HepG2 (cell line): Measurements from ENCODE around the gene TCF7L2. TPM values are rescaled to one million over a fixed set of nuclear protein-coding genes. Genes with fewer than 3 reads are reported as not detected.
A peak's percentile ranks its signal among the peaks of the same experiment; 100 is the strongest.

Experiments used
- ATAC-seq: fragments of 200-7000 bp; cut with Tn5 transposase; 3 replicates; pipeline ENCODE4 v1.9.1; 2020; ENCODE audit warnings: mild to moderate bottlenecking, moderate library complexity
- BruUV-seq: library from RNA; stranded (reverse); fragments of 400-500 nt; replicated peaks from 2 replicates; lab custom pipeline; 2021; lab: Mats Ljungman, UMichigan
- CTCF ChIA-PET: fragments of 300-600 bp; formaldehyde crosslinking; extraction: SDS; loops from one replicate; lab custom pipeline; 2021; ENCODE audit warnings: low total read pairs, inconsistent platforms, low intra/inter-chr PET ratio; lab: Yijun Ruan, JAX
- POLR2A ChIA-PET: fragments of 350-600 bp; sonication (Branson Sonifier 250); formaldehyde crosslinking; loops from one replicate; lab custom pipeline; 2020; ENCODE audit warnings: antibody characterized with exemption, inconsistent platforms; lab: Yijun Ruan, JAX
- DNase-seq: peaks from one replicate; pipeline ENCODE4 v3.0.0-alpha.2; 2015; ENCODE audit warnings: low spot score
- FAIRE-seq: peaks from 3 replicates; lab custom pipeline; 2011; peaks lifted over from hg19 to GRCh38; lab: Jason Lieb, UNC
- H2AFZ ChIP-seq: one replicate; pipeline ENCODE4 v1.6.1; 2011; ENCODE audit warnings: low read length, inconsistent platforms
- H3K27ac ChIP-seq: fragments of 300-600 bp; 3 replicates; pipeline ENCODE4 v1.8.0; 2011; ENCODE audit warnings: mixed run types, mild to moderate bottlenecking, mixed read lengths, low read length, inconsistent platforms; ENCODE audit not compliant: insufficient read depth; ENCODE audit errors: extremely low read length
- H3K27me3 ChIP-seq, 2 experiments: fragments of 200-600 bp in 1 of 2; 2 replicates in 1 of 2; 3 replicates in 1 of 2; pipeline versions ENCODE4 v1.6.0 to v1.8.0; 2011; ENCODE audit warnings: low read length in 2 of 2, mild to moderate bottlenecking in 2 of 2, moderate library complexity in 2 of 2, inconsistent platforms in 1 of 2; ENCODE audit not compliant: insufficient read depth in 2 of 2, control insufficient read depth in 1 of 2
- H3K36me3 ChIP-seq, 2 experiments: fragments of 200-600 bp in 1 of 2; replicated peaks in 1 of 2; 2 replicates in 1 of 2; 3 replicates in 1 of 2; pipeline versions ENCODE4 v1.5.1 to v1.8.0; 2011; ENCODE audit warnings: low read length in 2 of 2, inconsistent platforms in 1 of 2; ENCODE audit not compliant: insufficient read depth in 2 of 2, control insufficient read depth in 1 of 2
- H3K4me1 ChIP-seq: 2 replicates; pipeline ENCODE4 v1.5.1; 2012; ENCODE audit warnings: low read length, inconsistent platforms; ENCODE audit not compliant: insufficient read depth
- H3K4me2 ChIP-seq: 2 replicates; pipeline ENCODE4 v1.6.0; 2011; ENCODE audit warnings: low read depth, low read length, inconsistent platforms
- H3K4me3 ChIP-seq, 3 experiments: fragments of 200-600 bp in 1 of 3; sonication (generic), shearing (Covaris generic) in 1 of 3; replicated peaks in 1 of 3; 2 replicates each; pipeline ENCODE4 v1.5.1; 2011 to 2016; ENCODE audit warnings: low read length in 3 of 3, inconsistent platforms in 2 of 3, low read depth in 2 of 3, mild to moderate bottlenecking in 2 of 3, control low read depth in 1 of 3, mixed read lengths in 1 of 3; ENCODE audit not compliant: insufficient read depth in 1 of 3
- H3K79me2 ChIP-seq: one replicate; pipeline ENCODE4 v1.6.1; 2011; ENCODE audit warnings: low read length, inconsistent platforms; ENCODE audit not compliant: insufficient read depth
- H3K9ac ChIP-seq: 2 replicates; pipeline ENCODE4 v1.6.0; 2011; ENCODE audit warnings: mild to moderate bottlenecking, low read depth, low read length, inconsistent platforms; ENCODE audit not compliant: insufficient read depth
- H3K9me3 ChIP-seq: 2 replicates; pipeline ENCODE4 v1.5.1; 2012; ENCODE audit warnings: mild to moderate bottlenecking, low read length
- H4K20me1 ChIP-seq: 2 replicates; pipeline ENCODE4 v1.6.0; 2011; ENCODE audit warnings: inconsistent platforms, mild to moderate bottlenecking, low read length, moderate library complexity; ENCODE audit not compliant: insufficient read depth
- CENPX ChIP-seq: sonication (generic); formaldehyde crosslinking; IDR thresholded peaks from 2 replicates; pipeline ENCODE4 v1.9.0; 2021; ENCODE audit warnings: mild to moderate bottlenecking, missing genetic modification reagents, moderate library complexity
- EEA1 ChIP-seq: sonication (generic); formaldehyde crosslinking; IDR thresholded peaks from 2 replicates; pipeline ENCODE4 v1.5.1; 2020; ENCODE audit warnings: mild to moderate bottlenecking, missing genetic modification reagents, borderline replicate concordance
- ERF ChIP-seq: IDR thresholded peaks from 2 replicates; pipeline ENCODE4 v1.6.1; 2018; ENCODE audit warnings: missing biosample characterization, missing genetic modification reagents
- GLI4 ChIP-seq: sonication (generic); formaldehyde crosslinking; IDR thresholded peaks from 2 replicates; pipeline ENCODE4 v1.5.1; 2020; ENCODE audit warnings: missing genetic modification reagents, mild to moderate bottlenecking, moderate library complexity, borderline replicate concordance
- IKZF4 ChIP-seq: sonication (generic); formaldehyde crosslinking; IDR thresholded peaks from 2 replicates; pipeline ENCODE4 v1.5.1; 2020; ENCODE audit warnings: borderline replicate concordance, mild to moderate bottlenecking, low read depth, missing genetic modification reagents; ENCODE audit errors: not compliant biosample characterization
- PHF8 ChIP-seq: sonication (generic); formaldehyde crosslinking; IDR thresholded peaks from 2 replicates; pipeline ENCODE4 v1.5.0; 2020; ENCODE audit warnings: missing genetic modification reagents
- ZNF292 ChIP-seq: sonication (generic); formaldehyde crosslinking; IDR thresholded peaks from 2 replicates; pipeline ENCODE4 v1.8.1; 2022; ENCODE audit warnings: mild to moderate bottlenecking, low read depth, missing genetic modification reagents, borderline replicate concordance
- ZNF687 ChIP-seq: sonication (generic); formaldehyde crosslinking; IDR thresholded peaks from 2 replicates; pipeline ENCODE4 v1.5.1; 2020; ENCODE audit warnings: mild to moderate bottlenecking, missing genetic modification reagents, moderate library complexity
- ZNF800 ChIP-seq: sonication (generic); formaldehyde crosslinking; IDR thresholded peaks from 2 replicates; pipeline ENCODE4 v1.4.0; 2020; ENCODE audit warnings: missing genetic modification reagents
- WGBS: methylation state at CpG from one replicate; pipeline ENCODE4 v1.1.6; 2017; ENCODE audit warnings: low lambda C conversion rate; 5-methylcytosine and 5-hydroxymethylcytosine counted together
- in situ Hi-C: cut with HindIII; loops from 2 replicates; pipeline ENCODE4 v1.10.0; 2017; ENCODE audit warnings: low pct_unique_long_range_greater_than_20kb; ENCODE audit not compliant: extremely low pct_ligation_motif_present
- intact Hi-C: fragments of 100-400 bp; cut with micrococcal nuclease; formaldehyde crosslinking; loops from one replicate; pipeline ENCODE4 v1.10.0; 2022; ENCODE audit not compliant: unreplicated experiment
- polyA plus RNA-seq, 8 experiments: library from polyadenylated mRNA; depleted of rRNA in 3 of 8; stranded (reverse) in 7 of 8; unstranded in 1 of 8; fragments of >200 nt; fragmentation: Illumina TruSeq in 4 of 8; extraction: Trizol in 4 of 8; gene quantifications; 2 replicates each; pipeline versions ENCODE4 v1.2.1 to v1.2.3, GENCODE V29; 2011 to 2016; ENCODE audit warnings: low read depth in 4 of 8, missing spikeins in 1 of 8, mixed read lengths in 1 of 8; ENCODE audit not compliant: insufficient read depth in 1 of 8
- total RNA-seq, 5 experiments: library from RNA; depleted of rRNA; stranded (reverse); fragments of >200 nt; fragmentation: Illumina TruSeq; extraction: Trizol; gene quantifications; 2 replicates each; pipeline ENCODE4 v1.2.3, GENCODE V29; 2016; ENCODE audit warnings: low read depth in 1 of 5
- TF ChIP-seq, protein P1 (sequence below): sonication (generic); formaldehyde crosslinking; IDR thresholded peaks from 2 replicates; pipeline ENCODE4 v1.4.0; 2020; ENCODE audit warnings: missing genetic modification reagents, borderline replicate concordance

The TCF7L2 gene
- total and polyA plus RNA-seq, 2 of the 13 experiments (the other 11 are each of a cell fraction or from before 2014, with no cell fraction given), result 3.9 to 13.7 TPM

DNA sequence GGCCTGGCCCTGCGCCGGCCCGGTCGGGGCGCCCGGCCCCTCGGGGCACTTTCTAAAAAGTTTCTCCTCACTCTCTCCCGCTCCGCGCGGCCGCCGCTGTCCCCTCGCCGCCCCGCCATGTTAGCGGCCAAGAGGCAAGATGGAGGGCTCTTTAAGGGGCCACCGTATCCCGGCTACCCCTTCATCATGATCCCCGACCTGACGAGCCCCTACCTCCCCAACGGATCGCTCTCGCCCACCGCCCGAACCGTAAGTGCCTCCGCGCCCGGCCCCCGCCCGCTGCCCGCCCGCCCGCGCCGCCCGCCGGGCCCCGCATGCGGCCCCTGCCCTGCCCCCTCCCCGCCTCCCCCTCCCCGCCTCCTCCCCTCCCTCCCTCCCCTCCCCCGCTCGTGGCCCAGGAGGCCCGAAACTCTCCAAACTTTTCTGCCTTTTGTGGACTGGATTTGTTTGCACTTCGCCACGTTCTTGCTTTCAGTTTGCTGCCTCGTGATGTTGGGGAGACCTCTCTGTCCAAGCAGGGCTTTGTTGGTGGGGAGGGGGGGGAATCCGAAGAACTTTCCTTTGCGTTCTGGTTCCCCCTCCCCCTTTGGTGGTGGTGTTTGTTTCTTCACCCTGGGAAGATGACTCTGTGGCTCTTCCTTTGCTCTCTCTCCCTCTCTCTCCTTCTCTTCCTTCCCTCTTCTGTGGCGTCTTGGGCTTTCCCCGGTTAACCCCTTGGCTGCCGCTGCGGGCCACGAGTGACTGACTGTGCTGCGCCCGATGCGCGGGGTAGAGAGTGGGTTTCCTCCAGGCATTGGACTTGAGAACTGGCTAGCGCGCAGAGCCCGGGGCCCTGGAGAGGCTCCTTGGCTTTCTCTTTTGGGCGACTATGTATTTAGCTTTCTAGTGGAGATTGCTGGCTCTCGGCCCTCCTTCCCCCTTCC, 1.6 kb downstream of the TCF7L2 start:
- no peak for FAIRE-seq
- Histone ChIP-seq H3K4me3 (peak overlapping the region; percentile 90 to 95 (median 93)), H3K79me2 (peaks cover 56% of the 10 kb centered on the region), H3K4me2 (peak overlapping the region; percentile 95), H3K36me3 (peaks cover 0 to 10% of the 10 kb centered on the region in 2 experiments; a peak in 3 of 5 replicates), H3K9me3 (no peaks in the 10 kb centered on the region), H3K27ac (peak overlapping the region; percentile 97), H3K27me3 (no peaks in the 10 kb centered on the region; a peak in 1 of 5 replicates), H4K20me1 (peaks cover 28% of the 10 kb centered on the region), H3K4me1 (peaks cover 54% of the 10 kb centered on the region), H2AFZ (no peak overlapping the region), H3K9ac (peak overlapping the region; percentile 93)
- in situ Hi-C loops (loop anchor here (5.0 to 10.0 kb wide), 2 partner anchors 139 to 387 kb away; no protein-coding TSS in a partner anchor), intact Hi-C loops (loop anchor here (5.0 to 10.0 kb wide), 3 partner anchors 113 to 209 kb away; no protein-coding TSS in a partner anchor)
- peak; percentile 86 for DNase-seq
- 2% methylated on average over 26 of the region's 65 CpGs for WGBS
- ChIA-PET CTCF (no interaction called here), POLR2A (interaction anchor here (1.2 kb wide), 1 partner anchor 209 kb away, joined by 3 read pairs; no protein-coding TSS in a partner anchor)
- TSS peak; percentile 16 for BruUV-seq
- ATAC-seq, result peak; percentile 5; the same call in 2 of the 3 replicates
- TF ChIP-seq ZNF687 (CRISPR knock-in tag) (peak; percentile 70; the same call in 1 of the 2 replicates), EEA1 (CRISPR knock-in tag) (0 out of 2 replicates have a peak, but pooled peaks have one; percentile 8), GLI4 (CRISPR knock-in tag) (0 out of 2 replicates have a peak, but pooled peaks have one; percentile 46), ZNF292 (CRISPR knock-in tag) (no peak), PHF8 (CRISPR knock-in tag) (peak; percentile 63), ERF (CRISPR knock-in tag) (no peak), CENPX (no peak), IKZF4 (CRISPR knock-in tag) (peak; percentile 50), ZNF800 (peak; percentile 82)
- TF ChIP-seq, protein P1, sequence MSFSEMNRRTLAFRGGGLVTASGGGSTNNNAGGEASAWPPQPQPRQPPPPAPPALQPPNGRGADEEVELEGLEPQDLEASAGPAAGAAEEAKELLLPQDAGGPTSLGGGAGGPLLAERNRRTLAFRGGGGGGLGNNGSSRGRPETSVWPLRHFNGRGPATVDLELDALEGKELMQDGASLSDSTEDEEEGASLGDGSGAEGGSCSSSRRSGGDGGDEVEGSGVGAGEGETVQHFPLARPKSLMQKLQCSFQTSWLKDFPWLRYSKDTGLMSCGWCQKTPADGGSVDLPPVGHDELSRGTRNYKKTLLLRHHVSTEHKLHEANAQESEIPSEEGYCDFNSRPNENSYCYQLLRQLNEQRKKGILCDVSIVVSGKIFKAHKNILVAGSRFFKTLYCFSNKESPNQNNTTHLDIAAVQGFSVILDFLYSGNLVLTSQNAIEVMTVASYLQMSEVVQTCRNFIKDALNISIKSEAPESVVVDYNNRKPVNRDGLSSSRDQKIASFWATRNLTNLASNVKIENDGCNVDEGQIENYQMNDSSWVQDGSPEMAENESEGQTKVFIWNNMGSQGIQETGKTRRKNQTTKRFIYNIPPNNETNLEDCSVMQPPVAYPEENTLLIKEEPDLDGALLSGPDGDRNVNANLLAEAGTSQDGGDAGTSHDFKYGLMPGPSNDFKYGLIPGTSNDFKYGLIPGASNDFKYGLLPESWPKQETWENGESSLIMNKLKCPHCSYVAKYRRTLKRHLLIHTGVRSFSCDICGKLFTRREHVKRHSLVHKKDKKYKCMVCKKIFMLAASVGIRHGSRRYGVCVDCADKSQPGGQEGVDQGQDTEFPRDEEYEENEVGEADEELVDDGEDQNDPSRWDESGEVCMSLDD (CRISPR knock-in tag), result peak; percentile 66; the same call in 1 of the 2 replicates
